CD4-positive, CD25-positive, alpha-beta regulatory T cell (primary cell): ENCODE measurements around the gene ASMTL. TPM values are rescaled to one million over a fixed set of nuclear protein-coding genes. Genes with fewer than 3 reads are reported as not detected.
"Not testable (repeated sequence)": the region's sequence is repeated elsewhere in the genome, so short reads cannot be mapped to it uniquely, and the experiment has no call there.

Experiments used
- ATAC-seq, 2 donors: fragments of 150-1000 bp; cut with Tn5 transposase; one replicate each; pipeline ENCODE4 v1.10.0; 2021; ENCODE audit warnings: low read depth in 2 of 2, moderate number of reproducible peaks in 2 of 2, moderate library complexity in 1 of 2
- DNase-seq, 3 donors: peaks; one replicate each; pipeline versions ENCODE4 v3.0.0 to v3.0.0-alpha.2; 2012 to 2022; ENCODE audit warnings: mixed read lengths in 1 of 3
- H3K27ac ChIP-seq: one replicate; pipeline ENCODE4 v1.7.0; 2013; ENCODE audit warnings: mild to moderate bottlenecking, low read length; ENCODE audit not compliant: insufficient read depth, poor library complexity, severe bottlenecking
- H3K27me3 ChIP-seq: one replicate; pipeline ENCODE4 v1.7.0; 2013; ENCODE audit warnings: low read length; ENCODE audit not compliant: control insufficient read depth, insufficient read depth
- H3K36me3 ChIP-seq: one replicate; pipeline ENCODE4 v1.7.0; 2013; ENCODE audit warnings: mild to moderate bottlenecking, low read length, moderate library complexity; ENCODE audit not compliant: control insufficient read depth, insufficient read depth
- H3K4me1 ChIP-seq: 2 replicates; pipeline ENCODE4 v1.7.0; 2013; ENCODE audit warnings: mild to moderate bottlenecking, low read length; ENCODE audit not compliant: insufficient read depth, control insufficient read depth, poor library complexity, severe bottlenecking
- H3K4me3 ChIP-seq: one replicate; pipeline ENCODE4 v1.7.0; 2013; ENCODE audit warnings: low read depth, mild to moderate bottlenecking, low read length, moderate library complexity
- H3K9me3 ChIP-seq, 2 experiments: 1 replicate in 1 of 2; 2 replicates in 1 of 2; pipeline ENCODE4 v1.7.0; 2013; ENCODE audit warnings: low read length in 2 of 2, mild to moderate bottlenecking in 1 of 2, moderate library complexity in 1 of 2; ENCODE audit not compliant: control insufficient read depth in 2 of 2
- H3K27ac Mint-ChIP-seq, 3 donors: one replicate each; pipeline ENCODE4 v1.8.0; 2020 to 2022; ENCODE audit warnings: mild to moderate bottlenecking in 3 of 3, mixed read lengths in 3 of 3, moderate library complexity in 2 of 3
- H3K27me3 Mint-ChIP-seq: one replicate; pipeline ENCODE4 v1.8.0; 2022; ENCODE audit warnings: mild to moderate bottlenecking, mixed read lengths
- H3K36me3 Mint-ChIP-seq: one replicate; pipeline ENCODE4 v1.8.0; 2020; ENCODE audit warnings: mixed read lengths
- H3K4me1 Mint-ChIP-seq, 4 donors: one replicate each; pipeline ENCODE4 v1.8.0; 2020 to 2022; ENCODE audit warnings: mixed read lengths in 4 of 4, mild to moderate bottlenecking in 1 of 4
- H3K4me3 Mint-ChIP-seq, 4 donors: one replicate each; pipeline ENCODE4 v1.8.0; 2020 to 2022; ENCODE audit warnings: mild to moderate bottlenecking in 4 of 4, mixed read lengths in 4 of 4, moderate library complexity in 3 of 4
- H3K9me3 Mint-ChIP-seq, 7 donors: one replicate each; pipeline ENCODE4 v1.8.0; 2020 to 2022; ENCODE audit warnings: mixed read lengths in 7 of 7, mild to moderate bottlenecking in 3 of 7, moderate library complexity in 2 of 7
- polyA plus RNA-seq, 4 donors: library from polyadenylated mRNA; unstranded; fragments of 300-500 nt; fragmentation: Illumina TruSeq; gene quantifications; one replicate each; pipeline ENCODE4 v1.2.3, GENCODE V29; 2021
- total RNA-seq: library from RNA; stranded (reverse); gene quantifications from one replicate; pipeline ENCODE4 v1.2.3, GENCODE V29; 2022

Gene ASMTL
- total and polyA plus RNA-seq, 5 donors from 2014 or later: 32.1 to 50.1 (median 44.6) TPM

GRCh38 chrX:1446984-1447968 is 5.4 kb downstream of the ASMTL start:
- not testable (repeated sequence) for H3K27me3 Mint-ChIP-seq, H3K27ac ChIP-seq, DNase-seq, H3K4me3 ChIP-seq, ATAC-seq, H3K9me3 ChIP-seq, H3K36me3 ChIP-seq, H3K27me3 ChIP-seq
- Mint-ChIP-seq H3K27ac (peak overlapping the region in 2 of 3 donors; percentile 25 to 58), H3K36me3 (peaks cover 40% of the 10 kb centered on the region), H3K4me1 (peaks cover 10 to 29% (median 17%) of the 10 kb centered on the region in 4 donors), H3K4me3 (peak overlapping the region in 2 of 4 donors; percentile 35 to 56), H3K9me3 (peaks cover 0 to 22% (median 7%) of the 10 kb centered on the region in 7 donors)
- H3K4me1 ChIP-seq: peaks cover 21% of the 10 kb centered on the region

GRCh38 chrX:1444561-1445500 is 7.9 kb downstream of the ASMTL start:
- Mint-ChIP-seq H3K4me3 (peak overlapping the region in 2 of 4 donors; percentile 38 to 70), H3K9me3 (peaks cover 0 to 20% (median 8%) of the 10 kb centered on the region in 7 donors), H3K27ac (no peak overlapping the region), H3K36me3 (peaks cover 45% of the 10 kb centered on the region), H3K4me1 (peaks cover 10 to 18% (median 15%) of the 10 kb centered on the region in 4 donors), H3K27me3 (peaks cover 4% of the 10 kb centered on the region)
- no peaks in the 10 kb centered on the region for H3K4me1 ChIP-seq
- DNase-seq: no peak
- H3K27me3 ChIP-seq: no peaks in the 10 kb centered on the region
- no peak overlapping the region for H3K27ac ChIP-seq
- ATAC-seq: no peak
- H3K36me3 ChIP-seq: peaks cover 11% of the 10 kb centered on the region
- peaks cover 0 to 4% of the 10 kb centered on the region in 2 experiments for H3K9me3 ChIP-seq
- H3K4me3 ChIP-seq: no peak overlapping the region

- no peak for ATAC-seq
- peaks cover 4% of the 10 kb centered on the region for H3K27me3 Mint-ChIP-seq
- H3K4me1 Mint-ChIP-seq: peaks cover 4 to 13% (median 9%) of the 10 kb centered on the region in 4 donors
- H3K4me3 Mint-ChIP-seq: no peak overlapping the region
- Histone ChIP-seq H3K4me1 (no peaks in the 10 kb centered on the region), H3K9me3 (peaks cover 0 to 4% of the 10 kb centered on the region in 2 experiments), H3K27ac (no peak overlapping the region), H3K36me3 (peaks cover 16% of the 10 kb centered on the region), H3K27me3 (no peaks in the 10 kb centered on the region), H3K4me3 (no peak overlapping the region)
- peaks cover 40% of the 10 kb centered on the region for H3K36me3 Mint-ChIP-seq
- H3K27ac Mint-ChIP-seq: no peak overlapping the region
- peaks cover 0 to 14% (median 5%) of the 10 kb centered on the region in 7 donors for H3K9me3 Mint-ChIP-seq
- no peak for DNase-seq
Observed at GRCh38 chrX:1443496-1444075, 9.1 kb downstream of the ASMTL start.

- Mint-ChIP-seq H3K27me3 (peaks cover 4% of the 10 kb centered on the region), H3K4me3 (no peak overlapping the region), H3K4me1 (peaks cover 1 to 13% (median 8%) of the 10 kb centered on the region in 4 donors), H3K36me3 (peaks cover 40% of the 10 kb centered on the region), H3K9me3 (peaks cover 0 to 14% (median 2%) of the 10 kb centered on the region in 7 donors), H3K27ac (no peak overlapping the region)
- H3K27ac ChIP-seq: no peak overlapping the region
- H3K9me3 ChIP-seq: peaks cover 0 to 4% of the 10 kb centered on the region in 2 experiments
- ATAC-seq: no peak
- H3K4me3 ChIP-seq: no peak overlapping the region
- no peaks in the 10 kb centered on the region for H3K27me3 ChIP-seq
- DNase-seq: no peak
- peaks cover 16% of the 10 kb centered on the region for H3K36me3 ChIP-seq
- H3K4me1 ChIP-seq: no peaks in the 10 kb centered on the region
Observed at GRCh38 chrX:1442724-1443367, 9.9 kb downstream of the ASMTL start.

GRCh38 chrX:1442016-1442665 is 10.6 kb downstream of the ASMTL start:
- ATAC-seq (no peak), DNase-seq (no peak)
- Mint-ChIP-seq H3K36me3 (peaks cover 46% of the 10 kb centered on the region), H3K27ac (no peak overlapping the region), H3K27me3 (peaks cover 4% of the 10 kb centered on the region), H3K4me3 (peak overlapping the region in 2 of 4 donors; percentile 24 to 56), H3K4me1 (peaks cover 1 to 13% (median 8%) of the 10 kb centered on the region in 4 donors), H3K9me3 (peaks cover 0 to 12% (median 2%) of the 10 kb centered on the region in 7 donors)
- Histone ChIP-seq H3K27ac (no peak overlapping the region), H3K4me1 (no peaks in the 10 kb centered on the region), H3K4me3 (no peak overlapping the region), H3K9me3 (peaks cover 0 to 4% of the 10 kb centered on the region in 2 experiments), H3K36me3 (peaks cover 17% of the 10 kb centered on the region), H3K27me3 (no peaks in the 10 kb centered on the region)

- peaks cover 0 to 8% (median 2%) of the 10 kb centered on the region in 7 donors for H3K9me3 Mint-ChIP-seq
- Histone ChIP-seq H3K27ac (no peak overlapping the region), H3K36me3 (peaks cover 24% of the 10 kb centered on the region), H3K4me3 (no peak overlapping the region), H3K27me3 (no peaks in the 10 kb centered on the region), H3K4me1 (no peaks in the 10 kb centered on the region), H3K9me3 (peaks cover 0 to 4% of the 10 kb centered on the region in 2 experiments)
- H3K4me3 Mint-ChIP-seq: no peak overlapping the region
- peaks cover 45% of the 10 kb centered on the region for H3K36me3 Mint-ChIP-seq
- H3K27ac Mint-ChIP-seq: no peak overlapping the region
- peaks cover 1 to 10% (median 4%) of the 10 kb centered on the region in 4 donors for H3K4me1 Mint-ChIP-seq
- H3K27me3 Mint-ChIP-seq: no peaks in the 10 kb centered on the region
- DNase-seq (no peak), ATAC-seq (no peak)
Observed at GRCh38 chrX:1440506-1440905, 12.2 kb downstream of the ASMTL start.
